Effector CD8-positive, alpha-beta T cell (primary cell): ENCODE results near the gene ATP8B4.
"Not testable (repeated sequence)": the region's sequence is repeated elsewhere in the genome, so short reads cannot be mapped to it uniquely, and the experiment has no call there.

Experiments
- DNase-seq: peaks from one replicate; lab custom pipeline; 2025; lab: John Stamatoyannopoulos, UW

Gene ATP8B4

GRCh38 chr15:50109076-50109987, 9.7 kb downstream of the ATP8B4 start:
- no peak for DNase-seq

GRCh38 chr15:50108461-50108860, 10.6 kb downstream of the ATP8B4 start:
- no peak for DNase-seq

- no peak for DNase-seq
Measured at GRCh38 chr15:50107591-50108408, 11.2 kb downstream of the ATP8B4 start.

GRCh38 chr15:50107157-50107556, 11.9 kb downstream of the ATP8B4 start:
- no peak for DNase-seq

- no peak for DNase-seq
Measured at GRCh38 chr15:50106457-50106856, 12.6 kb downstream of the ATP8B4 start.

GRCh38 chr15:50100486-50100885, 18.5 kb downstream of the ATP8B4 start:
- DNase-seq, result no peak

GRCh38 chr15:50098545-50098944, 20.5 kb downstream of the ATP8B4 start:
- DNase-seq, result no peak

GRCh38 chr15:50095938-50096821, 22.9 kb downstream of the ATP8B4 start:
- DNase-seq, result no peak

GRCh38 chr15:50089386-50089785, 29.6 kb downstream of the ATP8B4 start:
- DNase-seq, result not testable (repeated sequence)

GRCh38 chr15:50084932-50085331, 34.1 kb downstream of the ATP8B4 start:
- DNase-seq, result no peak

- DNase-seq, result no peak
Measured at GRCh38 chr15:50083424-50084025, 35.5 kb downstream of the ATP8B4 start.

- no peak for DNase-seq
Measured at GRCh38 chr15:50082066-50082465, 37.0 kb downstream of the ATP8B4 start.

- DNase-seq, result no peak
Measured at GRCh38 chr15:50077651-50078050, 41.4 kb downstream of the ATP8B4 start.

GRCh38 chr15:50077176-50077575, 41.9 kb downstream of the ATP8B4 start:
- DNase-seq, result no peak

- no peak for DNase-seq
Measured at GRCh38 chr15:50075319-50075718, 43.7 kb downstream of the ATP8B4 start.

GRCh38 chr15:50071551-50072258, 47.3 kb downstream of the ATP8B4 start:
- DNase-seq, result no peak

GRCh38 chr15:50068016-50068415, 51.0 kb downstream of the ATP8B4 start:
- no peak for DNase-seq

GRCh38 chr15:50067254-50067653, 51.8 kb downstream of the ATP8B4 start:
- no peak for DNase-seq

- no peak for DNase-seq
Measured at GRCh38 chr15:50066666-50067065, 52.4 kb downstream of the ATP8B4 start.

- DNase-seq, result no peak
Measured at GRCh38 chr15:50066202-50066601, 52.8 kb downstream of the ATP8B4 start.

- no peak for DNase-seq
Measured at GRCh38 chr15:50065279-50065678, 53.8 kb downstream of the ATP8B4 start.
